Stimulated activated CD4-positive, alpha-beta T cell treated with anti-CD3 and anti-CD28 coated beads, Interleukin-12 subunit alpha, Interleukin-12 subunit beta, amount 100 ng/mL, for 24 hours (primary cell): ENCODE results near the gene EPAS1.

ENCODE experiments used
- DNase-seq, 2 experiments: peaks; one replicate each; pipeline ENCODE4 v3.0.0-alpha.2; 2020; ENCODE audit warnings: low read depth in 2 of 2

EPAS1 gene

DNA sequence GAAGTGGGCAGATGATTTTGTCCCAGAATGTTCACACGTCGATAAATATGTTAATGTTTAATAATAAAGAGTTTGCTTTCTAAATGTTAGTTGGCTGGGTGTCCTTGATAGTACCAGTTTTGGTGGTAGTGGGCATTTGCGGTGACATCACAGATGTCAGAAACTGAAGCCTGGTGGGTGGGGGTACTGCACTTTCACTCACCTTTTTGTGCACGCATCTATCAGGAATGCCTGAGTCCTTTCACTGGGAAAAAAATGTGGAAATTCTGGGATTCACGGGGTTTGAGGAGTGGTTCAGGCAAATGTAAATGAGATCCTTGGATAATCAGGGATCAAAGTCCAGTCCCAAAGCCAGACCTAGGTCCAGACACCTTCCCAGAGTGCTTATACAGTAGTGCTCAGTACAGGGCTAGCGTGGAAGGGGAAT, 3.2 kb downstream of the EPAS1 start:
- DNase-seq = no peak

DNA sequence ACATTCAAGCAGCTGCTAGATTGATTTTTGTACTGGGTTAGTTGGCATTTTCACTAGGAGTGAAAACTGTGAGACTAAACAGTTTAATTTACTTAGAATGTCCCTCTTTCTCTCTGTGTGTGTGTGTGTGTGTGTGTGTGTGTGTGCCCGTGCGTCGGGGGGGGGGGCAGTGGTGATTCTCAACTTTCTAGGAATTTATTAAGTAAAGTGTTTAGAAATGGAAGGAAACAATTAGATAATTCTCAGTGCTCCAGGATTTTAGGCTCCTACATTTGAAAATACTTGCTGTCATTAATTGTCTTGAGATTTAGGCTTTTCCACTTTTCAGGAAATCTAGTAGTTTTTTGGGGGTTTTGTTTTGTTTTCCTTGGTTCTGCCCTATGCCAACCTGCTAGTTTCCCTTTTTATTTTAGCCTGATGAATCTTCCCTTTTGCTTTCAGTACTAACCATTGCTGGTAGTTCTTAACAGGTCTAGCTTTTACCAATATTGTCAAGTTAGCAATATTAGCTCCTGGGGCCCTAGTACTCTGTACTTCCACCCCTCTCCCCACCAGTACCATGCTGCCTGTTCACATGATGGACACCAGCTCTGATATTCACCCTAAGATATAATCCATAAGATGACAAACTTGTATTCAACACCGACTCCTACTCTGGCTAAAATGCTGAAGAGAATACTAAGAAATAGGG, 4.9 kb downstream of the EPAS1 start:
- DNase-seq = no peak

DNA sequence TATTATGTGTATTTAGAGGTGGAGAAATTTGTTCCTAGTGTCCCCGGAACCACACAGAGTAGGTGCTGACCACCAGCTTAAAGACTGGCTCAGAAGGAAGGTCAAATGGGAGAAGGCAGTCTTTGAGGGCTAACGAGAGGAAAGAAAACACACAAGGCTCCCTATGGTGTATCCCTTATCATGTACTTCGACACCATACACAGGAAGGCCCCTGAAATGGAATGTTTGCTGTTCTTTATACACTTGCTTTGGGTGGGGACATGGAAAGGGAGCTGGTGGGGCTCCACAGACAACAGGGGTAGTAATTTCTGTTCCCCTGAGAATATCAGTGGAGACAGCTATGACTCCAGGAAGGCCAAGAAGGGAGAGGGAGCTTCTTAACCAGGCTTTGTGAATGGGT, 6.0 kb downstream of the EPAS1 start:
- DNase-seq = no peak

DNA sequence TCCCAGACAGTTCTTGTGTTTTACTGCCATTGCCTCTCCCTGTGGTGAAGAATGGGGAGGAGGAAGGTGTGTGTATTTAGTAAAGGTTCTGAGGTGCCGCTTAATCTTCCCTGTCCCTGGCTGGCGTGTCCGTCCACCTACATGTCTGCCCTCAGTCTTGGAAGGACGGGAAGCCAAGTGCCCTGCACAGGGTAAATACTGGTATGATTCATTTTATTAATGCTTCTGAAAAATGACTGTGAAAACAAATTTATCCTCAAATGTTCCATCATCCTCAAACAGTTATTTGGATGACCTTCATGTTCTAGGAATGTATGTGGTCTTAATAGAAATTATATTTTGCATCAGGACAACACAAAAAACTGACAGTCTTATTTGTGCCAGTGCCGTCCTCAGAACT, 6.6 kb downstream of the EPAS1 start:
- no peak for DNase-seq

DNA sequence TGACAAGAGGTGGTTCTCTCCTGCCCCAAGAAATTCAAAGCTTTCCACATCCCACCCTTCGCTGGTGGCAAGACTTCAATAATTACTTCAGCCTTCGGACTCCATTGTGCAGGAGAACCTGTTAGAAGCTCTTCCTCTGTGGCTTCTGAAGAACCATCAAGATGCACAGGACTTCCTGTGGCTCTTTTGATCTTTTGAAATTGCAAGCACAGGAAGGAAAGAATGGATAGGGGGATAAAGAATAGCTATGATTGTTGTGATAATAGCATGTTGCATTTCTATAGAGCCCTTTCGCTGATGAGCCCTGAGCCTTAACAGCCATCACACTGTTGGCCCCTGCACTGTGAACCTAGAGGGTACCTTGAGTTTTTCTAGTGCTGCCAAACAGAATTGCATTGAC, 7.4 kb downstream of the EPAS1 start:
- no peak for DNase-seq

DNA sequence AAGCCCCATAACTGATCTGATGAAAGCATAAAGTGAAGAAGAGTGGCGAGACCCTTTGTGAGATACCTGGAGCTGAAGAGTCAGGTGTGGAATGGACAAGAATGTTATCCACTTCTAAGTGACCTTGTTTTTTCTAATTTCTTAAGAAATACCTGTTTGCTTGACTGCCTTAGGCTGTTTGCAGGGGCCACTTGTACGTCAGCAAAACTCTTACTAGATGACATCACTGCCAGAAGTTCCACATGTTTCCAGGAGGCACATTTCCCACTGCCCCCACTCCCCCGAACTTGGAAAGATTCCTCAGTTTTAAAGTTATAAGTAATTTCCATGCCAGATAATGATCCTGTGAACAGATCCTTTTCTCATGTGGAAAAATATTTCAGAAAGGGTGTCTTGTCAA, 8.0 kb downstream of the EPAS1 start:
- DNase-seq = no peak

DNA sequence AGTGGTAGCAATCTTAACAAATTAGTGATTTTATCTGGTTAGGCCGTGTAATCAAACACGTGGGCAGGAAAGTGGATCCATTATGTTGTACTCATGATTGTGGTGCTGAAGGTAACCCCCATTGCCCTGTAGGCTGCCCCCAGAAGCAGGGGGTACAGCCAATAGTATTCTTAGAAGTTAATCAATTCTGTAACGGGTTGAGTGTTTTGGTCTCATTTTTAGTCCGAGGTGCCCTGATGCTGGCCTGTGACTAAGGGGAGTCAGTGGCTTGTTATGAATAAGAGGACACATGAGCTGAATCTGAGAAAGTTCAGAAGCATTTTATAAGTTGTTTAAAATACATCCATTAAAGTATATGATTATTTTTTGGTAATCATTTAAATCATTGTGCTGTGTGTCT, 8.6 kb downstream of the EPAS1 start:
- no peak for DNase-seq

DNA sequence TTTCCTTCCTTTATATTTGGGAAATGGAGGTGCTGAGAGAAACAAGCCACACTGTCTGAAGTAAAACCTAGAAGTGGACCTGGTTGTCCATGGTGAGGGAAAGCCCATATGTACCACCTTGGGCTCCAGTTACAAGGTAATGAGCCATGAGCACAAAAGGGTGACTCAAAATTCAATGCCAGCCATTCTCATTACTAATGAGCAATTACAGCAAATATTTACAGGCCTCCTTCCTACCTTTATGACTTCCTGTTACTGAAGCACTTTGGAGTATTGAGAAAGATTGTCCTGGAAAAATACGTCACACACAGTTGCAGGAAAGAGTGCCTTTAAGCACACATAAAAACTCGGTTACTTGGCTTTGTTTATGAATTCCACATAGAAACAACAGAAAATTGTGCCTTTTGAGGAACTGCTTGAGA, 9.1 kb downstream of the EPAS1 start:
- DNase-seq = no peak

DNA sequence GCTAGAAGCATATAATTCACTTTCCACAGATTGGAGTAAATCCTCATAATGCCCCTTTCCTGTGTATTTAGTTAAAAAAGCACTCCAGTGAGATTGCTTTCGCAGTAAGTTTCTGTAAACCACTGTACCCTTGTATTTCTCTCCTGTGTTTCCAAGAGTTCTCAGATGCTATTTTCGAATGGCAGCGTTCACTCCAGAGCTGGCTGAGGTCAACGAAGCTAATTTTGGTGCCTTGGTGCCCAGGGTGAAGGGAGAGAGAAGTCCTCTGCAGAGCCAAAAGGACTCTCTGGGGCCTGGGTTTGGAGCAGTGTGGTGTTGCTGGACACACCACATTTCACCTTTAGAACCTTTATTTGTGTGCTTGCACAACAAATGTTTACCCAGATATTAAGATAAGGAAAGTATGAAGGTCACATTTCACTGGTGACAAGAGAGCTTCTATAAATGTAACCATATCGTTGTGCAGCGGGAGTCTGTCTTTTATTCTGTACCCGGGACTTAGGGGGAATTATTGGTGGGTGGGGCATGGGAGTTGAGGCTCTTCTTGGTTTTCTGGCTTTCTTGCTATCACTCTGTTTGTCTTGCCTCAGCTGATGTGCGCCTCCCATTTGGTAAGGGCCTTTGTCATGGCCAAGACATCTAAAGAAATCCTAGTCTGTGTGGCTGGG, 9.9 kb downstream of the EPAS1 start:
- DNase-seq = no peak

DNA sequence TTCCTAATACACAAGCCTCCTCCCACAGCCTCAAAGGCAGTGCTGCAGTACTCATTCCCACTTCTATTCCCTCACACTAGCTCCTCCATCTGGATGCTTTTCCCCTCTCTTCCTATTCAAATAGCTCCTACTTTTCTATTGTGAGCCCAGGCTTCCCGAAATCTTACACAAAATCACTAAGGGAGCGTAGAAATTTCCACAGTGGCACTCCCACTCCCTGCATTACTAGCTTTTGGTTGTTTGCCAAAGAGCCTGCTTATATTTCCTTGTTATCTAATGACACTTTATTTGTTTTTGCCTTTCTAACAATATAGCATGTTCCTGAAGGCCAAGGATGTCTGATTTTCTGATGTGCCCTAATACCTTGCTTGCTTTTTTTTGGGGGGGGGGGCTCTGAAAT, 10.9 kb downstream of the EPAS1 start:
- no peak for DNase-seq

DNA sequence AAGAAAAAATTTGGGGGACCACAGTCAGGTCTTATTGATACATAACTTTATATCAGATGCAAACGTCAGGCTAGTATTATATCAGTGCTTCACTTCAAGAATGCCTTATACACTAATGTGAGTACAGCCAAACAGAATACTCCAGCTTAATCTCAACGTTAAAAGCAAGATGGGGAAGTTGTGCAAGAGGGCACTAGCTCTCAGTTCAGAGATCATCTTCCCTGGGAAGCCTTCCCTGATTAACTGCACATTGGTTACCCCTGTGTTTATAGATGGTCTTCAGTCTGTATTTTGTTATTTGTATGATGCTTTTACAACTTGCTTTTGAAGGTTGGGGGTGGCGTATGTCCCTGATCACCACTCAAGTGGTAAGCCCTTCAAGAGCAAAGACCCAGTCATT, 11.4 kb downstream of the EPAS1 start:
- DNase-seq = no peak

DNA sequence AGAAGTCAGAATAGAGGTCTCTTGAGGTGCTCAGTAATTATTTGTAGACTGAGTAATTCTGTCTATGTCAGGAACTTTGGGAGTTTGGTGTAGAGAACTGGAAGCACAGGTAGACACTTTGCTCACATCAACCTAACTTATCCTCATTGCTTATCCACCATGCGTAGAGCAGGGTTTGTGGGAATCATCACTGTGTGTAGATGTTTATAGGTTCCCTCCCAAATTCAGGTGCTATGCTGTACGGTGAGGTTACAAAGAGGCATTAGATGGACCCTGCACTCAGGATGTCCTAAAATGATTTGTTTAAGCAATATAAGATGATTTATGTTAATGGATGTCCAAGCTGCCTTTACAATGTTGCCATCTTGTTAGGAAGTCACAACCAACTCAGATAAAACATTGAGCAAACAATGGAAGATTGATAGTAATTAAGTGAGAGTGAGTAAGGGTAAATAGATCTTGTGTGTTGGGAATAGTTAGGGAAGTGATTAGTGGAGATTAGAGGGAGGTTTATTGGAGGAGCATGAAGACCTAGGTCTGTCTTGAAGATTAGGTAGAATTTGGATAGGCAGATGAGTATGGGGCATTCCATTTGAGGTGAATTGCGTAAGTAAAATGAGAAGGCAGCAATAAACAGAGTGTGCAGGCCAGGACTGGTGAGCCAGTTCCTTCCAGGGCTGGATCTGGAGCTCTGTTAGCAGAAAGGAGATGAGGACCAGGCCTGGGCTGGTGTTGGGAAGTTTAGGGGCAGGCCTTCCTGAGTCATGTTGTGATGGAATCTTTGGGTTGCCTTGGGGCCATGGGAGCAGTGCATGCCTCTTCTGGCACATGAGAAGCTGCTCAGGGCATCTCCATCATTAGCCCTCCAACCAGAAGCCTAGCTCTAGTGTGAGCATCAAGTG, 12.1 kb downstream of the EPAS1 start:
- DNase-seq = no peak

DNA sequence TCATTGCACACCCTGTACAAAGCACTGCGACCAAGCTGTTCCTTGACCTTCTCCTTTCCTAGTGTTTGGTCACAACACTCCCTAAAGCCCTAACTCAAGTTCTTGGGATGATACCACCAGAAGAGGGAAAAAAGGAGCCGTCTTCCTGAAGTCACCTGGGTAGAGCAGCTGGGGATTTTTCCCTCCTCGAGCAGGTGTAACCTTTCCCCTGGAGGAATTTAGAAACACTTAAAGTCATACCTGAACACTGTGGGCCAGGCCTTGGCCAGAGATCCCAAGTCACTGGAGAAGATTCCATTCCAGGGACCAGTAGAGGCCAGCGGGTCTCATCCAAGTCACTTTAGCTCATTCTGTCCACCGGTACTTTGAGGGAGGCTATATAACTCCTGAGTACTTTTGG, 13.2 kb downstream of the EPAS1 start:
- no peak for DNase-seq

DNA sequence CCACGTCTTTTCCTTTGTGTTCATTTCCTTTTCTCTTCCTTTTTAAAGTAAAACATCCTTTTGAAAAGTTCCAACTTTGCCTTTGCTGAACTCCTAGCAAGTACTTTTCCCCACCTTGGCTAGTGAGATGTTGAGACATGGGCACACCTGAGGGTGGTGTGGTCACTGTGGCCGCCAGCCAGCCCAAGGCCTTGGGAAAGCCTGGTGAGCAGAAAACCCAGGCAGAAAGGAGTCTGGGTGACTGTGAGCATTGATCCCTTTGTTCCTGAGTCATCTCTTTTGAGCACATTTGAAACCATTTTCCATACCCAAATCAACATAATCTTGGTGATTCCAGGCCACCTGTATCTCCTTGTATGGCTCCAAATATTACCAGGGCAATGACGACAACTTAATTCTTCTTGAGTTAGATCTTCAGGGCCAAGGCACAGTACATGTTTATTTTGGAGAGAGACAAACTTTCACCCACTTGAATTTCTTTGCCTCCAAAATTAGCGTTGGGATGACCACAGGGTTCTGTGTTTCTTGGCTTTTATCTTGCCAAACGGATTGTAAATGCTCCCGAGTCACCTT, 14.5 kb downstream of the EPAS1 start:
- no peak for DNase-seq

DNA sequence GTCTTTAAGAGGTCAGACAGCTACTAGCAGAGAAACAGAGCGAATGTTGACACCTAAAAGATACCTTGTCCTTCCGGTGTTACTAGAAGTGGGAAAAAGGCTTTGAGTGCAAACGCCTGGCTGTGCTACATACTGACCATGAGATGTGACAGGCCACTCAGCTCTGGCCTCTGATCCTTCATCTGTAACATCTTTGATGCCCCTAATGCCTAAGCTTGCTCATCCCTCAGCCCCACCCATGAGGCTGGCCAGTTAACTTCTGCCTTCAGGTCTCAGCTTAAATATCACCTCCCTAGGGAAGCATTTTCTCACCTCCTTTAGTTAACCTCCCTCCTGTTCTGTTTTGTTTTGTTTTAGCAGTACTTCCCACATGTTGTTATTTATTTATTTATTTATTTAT, 15.9 kb downstream of the EPAS1 start:
- no peak for DNase-seq

DNA sequence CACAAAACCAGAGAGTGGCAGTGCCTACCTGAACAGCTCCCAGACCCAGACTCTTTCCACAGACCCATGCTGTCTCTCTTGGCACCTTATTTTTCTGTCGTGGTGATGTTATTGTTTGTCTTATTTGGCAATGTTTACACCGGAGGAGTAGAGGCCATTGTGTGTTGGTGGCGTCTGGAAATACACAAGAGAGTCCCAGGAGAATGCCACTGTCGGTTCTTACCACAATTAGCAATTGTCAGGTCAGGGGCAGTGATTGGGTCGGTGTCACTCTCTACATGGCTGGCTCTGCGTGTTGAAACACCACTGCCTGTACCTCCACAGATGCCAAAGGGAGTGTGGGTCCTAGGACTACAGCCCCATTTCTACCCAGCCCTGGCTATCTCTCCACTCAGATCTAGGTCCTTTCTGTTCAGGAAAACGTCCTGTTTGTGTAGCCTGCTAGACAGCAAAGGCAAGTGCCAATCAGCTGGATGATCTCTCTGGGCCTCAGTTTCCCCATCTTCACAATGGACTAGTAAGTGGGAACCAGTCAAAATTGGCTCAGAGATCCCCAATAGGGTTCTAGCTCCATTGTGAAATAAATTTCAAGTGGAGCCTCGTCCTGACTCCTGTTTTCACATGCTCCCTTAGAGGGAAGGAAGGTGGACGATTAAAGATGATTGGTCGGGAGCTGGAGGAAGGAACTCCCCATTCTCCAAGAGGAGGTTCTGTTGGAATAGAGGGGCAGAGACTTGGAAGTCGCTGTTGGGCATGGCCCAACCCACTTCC, 17.0 kb downstream of the EPAS1 start:
- no peak for DNase-seq

DNA sequence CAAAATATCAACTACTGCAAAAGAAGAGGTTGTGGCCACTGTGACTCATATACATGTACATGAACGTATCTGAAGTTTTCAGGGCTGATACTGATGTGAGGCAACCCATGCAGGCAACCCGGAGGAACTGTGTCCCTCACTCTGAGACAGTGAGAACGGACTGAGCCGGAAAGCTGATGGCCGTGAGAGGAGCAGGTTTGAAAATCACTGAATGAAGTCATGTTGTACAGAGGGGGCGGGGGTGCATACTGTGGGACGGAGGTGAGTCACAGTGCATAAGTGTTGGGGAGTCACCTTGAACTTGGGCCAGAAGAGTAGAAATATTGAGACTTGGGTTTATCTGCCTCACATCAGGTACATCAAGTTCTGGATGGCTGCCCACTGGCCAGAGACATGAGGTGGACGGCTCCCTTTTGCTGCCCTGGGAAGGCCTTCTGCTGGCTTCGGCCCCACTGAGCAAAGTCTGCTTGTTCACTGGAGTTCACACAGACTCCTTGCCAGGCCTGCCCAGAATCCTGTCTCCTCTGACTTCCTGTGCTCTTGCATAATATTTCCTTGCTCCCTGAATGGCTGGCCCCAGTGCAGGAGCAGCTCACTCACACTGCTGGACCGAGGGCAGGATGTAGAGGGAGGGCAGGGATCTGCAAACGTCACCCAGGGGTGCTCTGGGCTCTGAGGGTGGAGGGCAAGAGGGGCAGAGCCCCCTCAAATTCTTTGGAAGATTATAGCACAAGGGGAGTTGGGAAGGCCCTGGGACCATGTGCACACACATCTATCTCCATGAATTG, 18.1 kb downstream of the EPAS1 start:
- DNase-seq = no peak

DNA sequence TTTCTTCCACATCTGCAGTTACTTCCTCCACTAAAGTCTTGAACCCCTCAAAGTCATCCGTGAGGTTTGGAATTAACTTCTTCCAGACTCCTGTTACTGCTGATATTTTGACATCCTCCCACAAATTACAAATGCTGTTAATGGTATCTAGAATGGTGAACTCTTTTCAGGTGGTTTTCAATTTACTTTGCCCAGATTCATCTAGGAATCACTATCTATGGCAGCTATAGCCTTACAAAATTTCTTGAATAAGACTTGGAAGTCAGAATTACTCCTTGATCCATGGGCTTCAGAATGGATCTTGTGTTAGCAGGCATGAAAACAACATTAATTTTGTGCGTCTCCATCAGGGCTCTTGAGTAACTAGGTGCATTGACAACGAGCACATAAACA, 19.9 kb downstream of the EPAS1 start:
- DNase-seq = no peak

DNA sequence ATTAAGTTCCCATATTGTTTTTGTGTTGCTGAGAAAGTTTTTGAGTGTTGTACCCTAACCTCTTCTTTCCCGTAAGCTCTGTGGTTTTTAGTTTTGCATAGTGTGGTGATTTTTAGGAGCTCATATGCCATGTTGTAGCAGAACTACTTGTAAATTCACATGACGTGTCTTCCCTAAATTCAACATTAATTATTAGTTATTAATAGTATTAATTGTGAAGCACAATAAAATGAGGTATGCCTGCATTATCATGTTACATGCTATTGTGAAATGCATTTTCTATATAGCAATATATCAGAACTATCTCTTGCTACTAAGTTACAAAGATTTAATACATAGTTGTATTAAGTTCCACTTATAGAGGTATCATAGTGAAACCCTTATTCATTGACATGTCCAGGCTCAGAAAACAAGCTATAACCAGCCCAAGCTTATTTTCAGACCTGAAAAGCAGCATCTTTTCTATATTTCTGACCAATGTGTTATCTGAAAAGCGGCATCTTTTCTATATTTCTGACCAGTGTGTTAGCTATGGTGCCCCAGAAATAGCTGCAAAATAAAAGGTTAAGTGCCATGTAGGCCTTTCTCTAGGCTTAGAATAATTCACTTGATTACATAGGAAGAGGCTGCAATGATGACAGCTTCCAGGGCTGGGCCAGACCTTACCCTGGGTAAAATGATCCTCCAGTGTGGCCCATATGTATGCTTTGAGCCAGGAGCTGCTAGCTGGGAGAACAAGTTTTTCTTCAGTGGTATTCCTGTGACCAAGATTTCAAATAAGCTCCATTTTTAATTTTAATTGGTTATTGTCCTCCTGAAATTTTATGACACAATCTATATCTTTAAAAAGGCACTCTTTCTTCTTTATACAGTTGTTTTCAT, 21.6 kb downstream of the EPAS1 start:
- no peak for DNase-seq

DNA sequence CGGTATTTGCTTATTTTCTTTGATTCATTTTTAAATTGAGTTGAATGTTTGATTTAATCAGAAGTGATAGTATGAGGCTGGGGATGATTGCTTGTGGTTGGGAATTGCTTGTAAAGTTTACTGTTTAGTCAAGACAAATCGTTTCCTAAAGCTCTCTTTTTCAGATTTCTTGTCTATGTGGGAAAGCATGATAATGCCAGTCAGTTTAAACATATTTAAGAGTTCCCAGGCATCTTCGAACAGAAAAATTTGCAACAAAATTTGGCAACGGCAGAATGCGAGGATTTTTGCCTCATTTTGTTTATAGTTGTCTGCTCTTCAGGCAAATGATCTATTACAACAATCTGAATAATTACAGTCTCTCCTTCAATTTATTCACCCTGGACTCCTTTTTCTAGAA, 22.5 kb downstream of the EPAS1 start:
- no peak for DNase-seq
